Measurements from ENCODE around the gene CEP55.

The CEP55 gene

DNA sequence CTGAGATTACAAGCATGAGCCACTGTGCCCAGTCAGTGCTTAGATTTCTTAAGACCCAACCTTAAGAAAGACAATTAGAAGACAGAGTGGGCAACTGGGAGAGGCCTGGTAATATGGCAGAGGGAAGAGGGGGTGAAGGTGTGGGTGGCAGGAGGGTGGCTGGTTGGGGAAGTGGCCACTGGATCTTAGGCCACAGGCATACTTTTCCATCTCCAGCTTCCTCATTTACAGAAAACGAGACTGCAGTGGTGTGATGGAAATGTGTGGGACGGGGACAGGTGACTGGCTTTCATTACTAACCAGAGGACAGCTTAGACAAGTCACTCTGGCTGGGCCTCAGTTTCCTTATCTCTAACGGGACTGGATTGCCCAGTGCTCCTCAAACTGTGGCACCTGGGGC lies 69.0 kb downstream of the CEP55 start:
- Histone ChIP-seq H3K27me3 (ENCODE audit: insufficient read depth, low read depth) (no peaks in the 10 kb centered on the region), H3K4me2 (no peak overlapping the region), H4K20me1 (ENCODE audit: insufficient read depth) (no peaks in the 10 kb centered on the region), H3K79me2 (ENCODE audit: insufficient read depth, low read depth) (no peaks in the 10 kb centered on the region), H3K4me1 (ENCODE audit: low read depth, poor library complexity, severe bottlenecking) (no peaks in the 10 kb centered on the region), H3K4me3 (IDR thresholded peaks at IDR 0.05; ENCODE audit: insufficient read depth, low read depth, low read length) (no peak overlapping the region), H2AFZ (ENCODE audit: low read depth) (no peak overlapping the region), H3K27ac (no peak overlapping the region), H3K9ac (no peak overlapping the region), H3K36me3 (ENCODE audit: insufficient read depth) (no peaks in the 10 kb centered on the region)
- TF ChIP-seq, protein P1, sequence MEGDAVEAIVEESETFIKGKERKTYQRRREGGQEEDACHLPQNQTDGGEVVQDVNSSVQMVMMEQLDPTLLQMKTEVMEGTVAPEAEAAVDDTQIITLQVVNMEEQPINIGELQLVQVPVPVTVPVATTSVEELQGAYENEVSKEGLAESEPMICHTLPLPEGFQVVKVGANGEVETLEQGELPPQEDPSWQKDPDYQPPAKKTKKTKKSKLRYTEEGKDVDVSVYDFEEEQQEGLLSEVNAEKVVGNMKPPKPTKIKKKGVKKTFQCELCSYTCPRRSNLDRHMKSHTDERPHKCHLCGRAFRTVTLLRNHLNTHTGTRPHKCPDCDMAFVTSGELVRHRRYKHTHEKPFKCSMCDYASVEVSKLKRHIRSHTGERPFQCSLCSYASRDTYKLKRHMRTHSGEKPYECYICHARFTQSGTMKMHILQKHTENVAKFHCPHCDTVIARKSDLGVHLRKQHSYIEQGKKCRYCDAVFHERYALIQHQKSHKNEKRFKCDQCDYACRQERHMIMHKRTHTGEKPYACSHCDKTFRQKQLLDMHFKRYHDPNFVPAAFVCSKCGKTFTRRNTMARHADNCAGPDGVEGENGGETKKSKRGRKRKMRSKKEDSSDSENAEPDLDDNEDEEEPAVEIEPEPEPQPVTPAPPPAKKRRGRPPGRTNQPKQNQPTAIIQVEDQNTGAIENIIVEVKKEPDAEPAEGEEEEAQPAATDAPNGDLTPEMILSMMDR (conservative IDR thresholded peaks at IDR 0.05; ENCODE audit: low read depth, low read length) = no peak

DNA sequence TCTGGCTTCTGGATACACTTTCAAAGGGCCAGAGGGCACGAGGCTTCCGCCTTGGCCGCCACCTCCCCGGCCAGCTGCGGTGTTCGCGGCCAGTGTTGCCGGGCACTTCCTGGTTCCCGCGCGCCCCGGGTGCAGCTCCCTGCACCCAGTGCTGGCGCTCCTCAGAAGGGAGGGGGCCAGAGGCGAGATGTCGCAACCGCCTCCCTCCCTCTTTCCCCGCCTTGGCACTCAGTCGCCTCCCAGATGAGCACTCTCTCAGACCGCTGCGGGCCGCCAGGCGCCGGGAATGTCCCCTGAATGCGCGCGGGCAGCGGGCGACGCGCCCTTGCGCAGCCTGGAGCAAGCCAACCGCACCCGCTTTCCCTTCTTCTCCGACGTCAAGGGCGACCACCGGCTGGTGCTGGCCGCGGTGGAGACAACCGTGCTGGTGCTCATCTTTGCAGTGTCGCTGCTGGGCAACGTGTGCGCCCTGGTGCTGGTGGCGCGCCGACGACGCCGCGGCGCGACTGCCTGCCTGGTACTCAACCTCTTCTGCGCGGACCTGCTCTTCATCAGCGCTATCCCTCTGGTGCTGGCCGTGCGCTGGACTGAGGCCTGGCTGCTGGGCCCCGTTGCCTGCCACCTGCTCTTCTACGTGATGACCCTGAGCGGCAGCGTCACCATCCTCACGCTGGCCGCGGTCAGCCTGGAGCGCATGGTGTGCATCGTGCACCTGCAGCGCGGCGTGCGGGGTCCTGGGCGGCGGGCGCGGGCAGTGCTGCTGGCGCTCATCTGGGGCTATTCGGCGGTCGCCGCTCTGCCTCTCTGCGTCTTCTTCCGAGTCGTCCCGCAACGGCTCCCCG lies 70.2 kb downstream of the CEP55 start, which contains the start of gene FFAR4:
FFAR4 (plus strand) TSS at position 231 of the 842 bp plus-strand sequence; CDS start at position 287, 56 bp downstream.
- H3K36me3 ChIP-seq (ENCODE audit: insufficient read depth) = no peaks in the 10 kb centered on the region
- no peaks in the 10 kb centered on the region for H3K27me3 ChIP-seq (ENCODE audit: insufficient read depth, low read depth)
- no peaks in the 10 kb centered on the region for H3K4me1 ChIP-seq (ENCODE audit: low read depth, poor library complexity, severe bottlenecking)
- no peak within 1 kb of the TSS for H3K4me3 ChIP-seq (IDR thresholded peaks at IDR 0.05; ENCODE audit: insufficient read depth, low read depth, low read length)
- H3K4me2 ChIP-seq = no peak within 1 kb of the TSS
- H4K20me1 ChIP-seq (ENCODE audit: insufficient read depth) = no peaks in the 10 kb centered on the region
- no peaks in the 10 kb centered on the region for H3K79me2 ChIP-seq (ENCODE audit: insufficient read depth, low read depth)
- no peak within 1 kb of the TSS for H2AFZ ChIP-seq (ENCODE audit: low read depth)
- no peak within 1 kb of the TSS for H3K27ac ChIP-seq
- no peak within 1 kb of the TSS for H3K9ac ChIP-seq
- TF ChIP-seq, protein P1 (conservative IDR thresholded peaks at IDR 0.05; ENCODE audit: low read depth, low read length) = no peak

DNA sequence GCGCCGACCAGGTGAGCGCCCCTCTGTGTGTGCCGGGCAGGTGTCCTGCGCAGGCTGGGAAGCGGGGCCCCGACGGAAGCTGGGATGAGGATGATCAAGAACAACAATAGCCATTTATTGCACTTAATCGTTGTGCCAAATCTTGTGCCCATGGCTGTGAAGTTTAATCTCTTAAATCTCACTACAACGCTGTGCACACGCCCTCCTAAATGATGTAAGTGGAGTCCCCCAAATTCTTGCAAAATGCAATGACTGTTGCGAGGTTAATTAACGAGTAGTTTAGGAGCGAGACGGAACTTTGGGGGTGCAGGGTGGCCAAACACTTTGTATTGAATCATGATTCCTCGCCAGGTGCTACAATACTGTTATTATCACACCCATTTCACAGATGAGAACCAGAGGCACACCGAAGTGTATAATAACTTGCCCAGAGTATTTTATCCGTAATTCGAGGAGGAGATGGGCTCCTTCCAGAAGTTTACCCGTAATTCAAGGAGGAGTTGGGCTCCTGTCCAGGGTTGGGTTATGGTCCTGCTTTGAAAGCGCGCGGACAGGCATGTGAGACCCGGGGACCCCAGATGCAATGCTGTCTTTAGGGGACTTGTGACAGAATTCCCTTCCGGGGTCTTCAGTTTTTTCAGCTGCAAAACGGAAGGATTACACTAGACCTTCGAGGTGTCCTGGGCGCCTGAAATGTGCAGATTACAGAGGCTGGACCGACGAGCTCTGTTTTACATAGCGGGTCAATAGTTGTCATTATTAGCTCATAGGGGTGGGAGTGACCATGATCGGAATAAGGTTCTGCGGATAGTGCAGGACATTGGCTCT lies 71.1 kb downstream of the CEP55 start:
- H3K4me2 ChIP-seq = no peak overlapping the region
- no peaks in the 10 kb centered on the region for H3K27me3 ChIP-seq (ENCODE audit: insufficient read depth, low read depth)
- TF ChIP-seq, protein P1 (conservative IDR thresholded peaks at IDR 0.05; ENCODE audit: low read depth, low read length) = no peak
- H3K36me3 ChIP-seq (ENCODE audit: insufficient read depth) = no peaks in the 10 kb centered on the region
- H3K4me1 ChIP-seq (ENCODE audit: low read depth, poor library complexity, severe bottlenecking) = no peaks in the 10 kb centered on the region
- H3K9ac ChIP-seq = no peak overlapping the region
- H2AFZ ChIP-seq (ENCODE audit: low read depth) = no peak overlapping the region
- no peaks in the 10 kb centered on the region for H3K79me2 ChIP-seq (ENCODE audit: insufficient read depth, low read depth)
- no peak overlapping the region for H3K27ac ChIP-seq
- H3K4me3 ChIP-seq (IDR thresholded peaks at IDR 0.05; ENCODE audit: insufficient read depth, low read depth, low read length) = no peak overlapping the region
- no peaks in the 10 kb centered on the region for H4K20me1 ChIP-seq (ENCODE audit: insufficient read depth)

DNA sequence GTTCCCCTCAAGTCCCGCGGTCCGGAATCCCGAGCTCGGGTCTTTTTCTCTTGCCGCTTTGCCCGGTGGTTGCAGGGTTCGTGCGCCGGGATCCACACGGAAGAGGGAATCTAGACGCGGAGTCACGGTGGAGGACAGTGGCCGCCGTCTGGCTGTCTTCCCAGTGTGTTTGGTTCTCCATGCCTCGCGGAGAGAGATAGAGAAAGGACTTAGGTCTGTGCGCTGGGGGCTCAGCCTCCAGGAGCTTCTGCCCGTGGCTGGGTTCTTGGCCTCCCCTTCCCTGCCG lies 71.6 kb downstream of the CEP55 start:
- no peaks in the 10 kb centered on the region for H4K20me1 ChIP-seq (ENCODE audit: insufficient read depth)
- no peaks in the 10 kb centered on the region for H3K27me3 ChIP-seq (ENCODE audit: insufficient read depth, low read depth)
- H3K36me3 ChIP-seq (ENCODE audit: insufficient read depth) = no peaks in the 10 kb centered on the region
- no peak overlapping the region for H2AFZ ChIP-seq (ENCODE audit: low read depth)
- TF ChIP-seq, protein P1 (conservative IDR thresholded peaks at IDR 0.05; ENCODE audit: low read depth, low read length) = no peak
- no peak overlapping the region for H3K27ac ChIP-seq
- no peaks in the 10 kb centered on the region for H3K79me2 ChIP-seq (ENCODE audit: insufficient read depth, low read depth)
- no peak overlapping the region for H3K9ac ChIP-seq
- H3K4me3 ChIP-seq (IDR thresholded peaks at IDR 0.05; ENCODE audit: insufficient read depth, low read depth, low read length) = no peak overlapping the region
- no peaks in the 10 kb centered on the region for H3K4me1 ChIP-seq (ENCODE audit: low read depth, poor library complexity, severe bottlenecking)
- H3K4me2 ChIP-seq = no peak overlapping the region
